Measurements from ENCODE around the gene HBS1L.

DNA sequence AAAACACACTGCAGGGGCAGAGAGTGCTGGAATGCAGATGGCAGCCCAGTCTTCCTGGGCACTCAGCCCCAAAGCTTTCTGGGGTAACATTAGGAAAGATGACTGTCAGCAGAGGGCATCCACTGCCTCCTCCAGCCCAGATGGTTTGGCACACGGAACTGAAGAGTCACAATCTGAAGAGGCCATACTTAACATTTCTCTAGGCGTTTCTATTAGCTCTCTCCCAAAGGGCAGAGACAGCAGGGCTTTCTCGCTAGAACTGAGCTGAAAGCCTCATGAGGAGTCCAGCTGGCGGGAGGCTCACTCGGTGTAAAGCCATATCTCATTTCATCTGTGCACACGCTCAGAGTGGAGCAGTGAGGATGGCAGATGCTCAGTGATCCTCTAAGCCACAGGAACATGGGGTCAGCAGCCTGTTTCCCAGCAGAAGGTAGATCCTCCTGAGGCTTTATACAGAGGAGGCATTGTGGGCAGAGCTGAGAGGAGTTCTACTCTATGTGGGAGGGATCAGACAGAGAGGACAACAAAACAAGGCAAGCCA, 132.8 kb downstream of the HBS1L start:
- TF ChIP-seq POLR2A (IDR thresholded peaks at IDR 0.05; ENCODE audit: low read length) (no peak), GATA1 (IDR thresholded peaks at IDR 0.05; ENCODE audit: low read depth, low read length) (no peak)
